HEK293 (cell line): ENCODE results near the gene GTF3C4.

ENCODE experiments used
- BCL11A ChIP-seq: fragments of 450-650 bp; formaldehyde crosslinking; IDR thresholded peaks from 2 replicates; pipeline ENCODE4 v1.5.1; 2016; ENCODE audit warnings: low read depth, missing biosample characterization, missing genetic modification characterization
- CTCF ChIP-seq: fragments of 450-650 bp; formaldehyde crosslinking; IDR thresholded peaks from 2 replicates; pipeline ENCODE4 v1.5.1; 2016; ENCODE audit warnings: missing biosample characterization, missing genetic modification characterization
- HOXA7 ChIP-seq: sonication (generic); formaldehyde crosslinking; IDR thresholded peaks from 2 replicates; pipeline ENCODE4 v1.8.1; 2022; ENCODE audit warnings: missing genetic modification reagents, borderline replicate concordance
- ZBTB21 ChIP-seq: fragments of 450-650 bp; formaldehyde crosslinking; IDR thresholded peaks from 2 replicates; pipeline ENCODE4 v1.5.1; 2017; ENCODE audit warnings: missing biosample characterization, missing genetic modification characterization
- ZFP37 ChIP-seq: fragments of 450-650 bp; formaldehyde crosslinking; IDR thresholded peaks from 2 replicates; pipeline ENCODE4 v1.5.1; 2016; ENCODE audit warnings: missing biosample characterization, missing genetic modification characterization
- ZNF23 ChIP-seq: fragments of 450-650 bp; formaldehyde crosslinking; IDR thresholded peaks from 2 replicates; pipeline ENCODE4 v1.5.1; 2016; ENCODE audit warnings: missing biosample characterization, missing genetic modification characterization, borderline replicate concordance
- ZNF24 ChIP-seq: fragments of 450-650 bp; formaldehyde crosslinking; IDR thresholded peaks from 2 replicates; pipeline ENCODE4 v1.5.1; 2016; ENCODE audit warnings: missing biosample characterization, missing genetic modification characterization
- ZNF274 ChIP-seq, 2 experiments: fragments of 200-500 bp in 1 of 2; fragments of 450-650 bp in 1 of 2; sonication (Bioruptor generic) in 1 of 2; formaldehyde crosslinking in 1 of 2; IDR thresholded peaks; 2 replicates each; pipeline versions ENCODE4 v1.5.1 to v1.6.1; 2014 to 2016; ENCODE audit warnings: borderline replicate concordance in 1 of 2, inconsistent platforms in 1 of 2, low read length in 1 of 2, missing biosample characterization in 1 of 2, missing genetic modification characterization in 1 of 2
- ZNF600 ChIP-seq: fragments of 450-650 bp; formaldehyde crosslinking; IDR thresholded peaks from 2 replicates; pipeline ENCODE4 v1.5.1; 2016; ENCODE audit warnings: missing biosample characterization, missing genetic modification characterization
- TF ChIP-seq, protein P1 (sequence below): IDR thresholded peaks from 2 replicates; pipeline ENCODE4 v1.6.1; 2011; ENCODE audit warnings: mild to moderate bottlenecking, low read depth, low read length, borderline replicate concordance
- TF ChIP-seq, protein P2 (sequence below): fragments of 450-650 bp; formaldehyde crosslinking; IDR thresholded peaks from 2 replicates; pipeline ENCODE4 v1.5.1; 2017; ENCODE audit warnings: missing biosample characterization, missing genetic modification characterization
- TF ChIP-seq, protein P3 (sequence below): fragments of 450-650 bp; formaldehyde crosslinking; IDR thresholded peaks from 2 replicates; pipeline ENCODE4 v1.5.1; 2016; ENCODE audit warnings: missing biosample characterization, missing genetic modification characterization

DNA sequence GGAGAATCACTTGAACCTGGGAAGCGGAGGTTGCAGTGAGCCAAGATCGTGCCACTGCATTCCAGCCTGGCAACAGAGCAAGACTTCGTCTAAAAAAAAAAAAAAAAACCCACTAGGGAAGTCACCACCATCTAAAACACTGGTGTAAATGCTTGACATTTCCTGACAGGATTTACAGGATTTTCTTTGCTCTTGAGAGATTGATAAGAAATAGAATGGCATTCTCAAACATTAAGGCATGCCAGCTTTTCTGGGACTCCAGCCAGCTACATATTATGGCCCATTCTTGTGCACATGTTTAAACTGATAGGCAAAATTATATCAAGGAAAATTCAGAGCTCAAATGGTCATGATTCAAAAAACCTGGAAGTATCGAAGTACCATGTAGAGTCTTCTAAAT, 28.7 kb downstream of the GTF3C4 start:
- TF ChIP-seq CTCF (tag by site-specific recombination) (no peak), ZBTB21 (no peak), ZNF274 (IDR thresholded peaks at IDR 0.05; ENCODE audit: low read length) (no peak), ZNF274 (tag by site-specific recombination; IDR thresholded peaks at IDR 0.05; ENCODE audit: borderline replicate concordance) (no peak), ZNF24 (tag by site-specific recombination) (no peak), ZNF600 (tag by site-specific recombination) (no peak), HOXA7 (no peak), ZNF23 (no peak), ZFP37 (no peak), BCL11A (no peak)
- TF ChIP-seq, protein P1, sequence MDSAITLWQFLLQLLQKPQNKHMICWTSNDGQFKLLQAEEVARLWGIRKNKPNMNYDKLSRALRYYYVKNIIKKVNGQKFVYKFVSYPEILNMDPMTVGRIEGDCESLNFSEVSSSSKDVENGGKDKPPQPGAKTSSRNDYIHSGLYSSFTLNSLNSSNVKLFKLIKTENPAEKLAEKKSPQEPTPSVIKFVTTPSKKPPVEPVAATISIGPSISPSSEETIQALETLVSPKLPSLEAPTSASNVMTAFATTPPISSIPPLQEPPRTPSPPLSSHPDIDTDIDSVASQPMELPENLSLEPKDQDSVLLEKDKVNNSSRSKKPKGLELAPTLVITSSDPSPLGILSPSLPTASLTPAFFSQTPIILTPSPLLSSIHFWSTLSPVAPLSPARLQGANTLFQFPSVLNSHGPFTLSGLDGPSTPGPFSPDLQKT, result no peak
- TF ChIP-seq, protein P2, sequence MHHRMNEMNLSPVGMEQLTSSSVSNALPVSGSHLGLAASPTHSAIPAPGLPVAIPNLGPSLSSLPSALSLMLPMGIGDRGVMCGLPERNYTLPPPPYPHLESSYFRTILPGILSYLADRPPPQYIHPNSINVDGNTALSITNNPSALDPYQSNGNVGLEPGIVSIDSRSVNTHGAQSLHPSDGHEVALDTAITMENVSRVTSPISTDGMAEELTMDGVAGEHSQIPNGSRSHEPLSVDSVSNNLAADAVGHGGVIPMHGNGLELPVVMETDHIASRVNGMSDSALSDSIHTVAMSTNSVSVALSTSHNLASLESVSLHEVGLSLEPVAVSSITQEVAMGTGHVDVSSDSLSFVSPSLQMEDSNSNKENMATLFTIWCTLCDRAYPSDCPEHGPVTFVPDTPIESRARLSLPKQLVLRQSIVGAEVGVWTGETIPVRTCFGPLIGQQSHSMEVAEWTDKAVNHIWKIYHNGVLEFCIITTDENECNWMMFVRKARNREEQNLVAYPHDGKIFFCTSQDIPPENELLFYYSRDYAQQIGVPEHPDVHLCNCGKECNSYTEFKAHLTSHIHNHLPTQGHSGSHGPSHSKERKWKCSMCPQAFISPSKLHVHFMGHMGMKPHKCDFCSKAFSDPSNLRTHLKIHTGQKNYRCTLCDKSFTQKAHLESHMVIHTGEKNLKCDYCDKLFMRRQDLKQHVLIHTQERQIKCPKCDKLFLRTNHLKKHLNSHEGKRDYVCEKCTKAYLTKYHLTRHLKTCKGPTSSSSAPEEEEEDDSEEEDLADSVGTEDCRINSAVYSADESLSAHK (tag by site-specific recombination), result no peak
- TF ChIP-seq, protein P3, sequence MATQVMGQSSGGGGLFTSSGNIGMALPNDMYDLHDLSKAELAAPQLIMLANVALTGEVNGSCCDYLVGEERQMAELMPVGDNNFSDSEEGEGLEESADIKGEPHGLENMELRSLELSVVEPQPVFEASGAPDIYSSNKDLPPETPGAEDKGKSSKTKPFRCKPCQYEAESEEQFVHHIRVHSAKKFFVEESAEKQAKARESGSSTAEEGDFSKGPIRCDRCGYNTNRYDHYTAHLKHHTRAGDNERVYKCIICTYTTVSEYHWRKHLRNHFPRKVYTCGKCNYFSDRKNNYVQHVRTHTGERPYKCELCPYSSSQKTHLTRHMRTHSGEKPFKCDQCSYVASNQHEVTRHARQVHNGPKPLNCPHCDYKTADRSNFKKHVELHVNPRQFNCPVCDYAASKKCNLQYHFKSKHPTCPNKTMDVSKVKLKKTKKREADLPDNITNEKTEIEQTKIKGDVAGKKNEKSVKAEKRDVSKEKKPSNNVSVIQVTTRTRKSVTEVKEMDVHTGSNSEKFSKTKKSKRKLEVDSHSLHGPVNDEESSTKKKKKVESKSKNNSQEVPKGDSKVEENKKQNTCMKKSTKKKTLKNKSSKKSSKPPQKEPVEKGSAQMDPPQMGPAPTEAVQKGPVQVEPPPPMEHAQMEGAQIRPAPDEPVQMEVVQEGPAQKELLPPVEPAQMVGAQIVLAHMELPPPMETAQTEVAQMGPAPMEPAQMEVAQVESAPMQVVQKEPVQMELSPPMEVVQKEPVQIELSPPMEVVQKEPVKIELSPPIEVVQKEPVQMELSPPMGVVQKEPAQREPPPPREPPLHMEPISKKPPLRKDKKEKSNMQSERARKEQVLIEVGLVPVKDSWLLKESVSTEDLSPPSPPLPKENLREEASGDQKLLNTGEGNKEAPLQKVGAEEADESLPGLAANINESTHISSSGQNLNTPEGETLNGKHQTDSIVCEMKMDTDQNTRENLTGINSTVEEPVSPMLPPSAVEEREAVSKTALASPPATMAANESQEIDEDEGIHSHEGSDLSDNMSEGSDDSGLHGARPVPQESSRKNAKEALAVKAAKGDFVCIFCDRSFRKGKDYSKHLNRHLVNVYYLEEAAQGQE (tag by site-specific recombination), result no peak
